Measurements from ENCODE around the gene ZIC5. TPM values are rescaled to one million over a fixed set of nuclear protein-coding genes. Genes with fewer than 3 reads are reported as not detected.
A peak's percentile ranks its signal among the peaks of the same experiment; 100 is the strongest.

Gene ZIC5
- total and polyA plus RNA-seq, 9 of the 15 experiments (the other 6 are each of a cell fraction or from before 2014, with no cell fraction given) = 0.57 to 2.0 (median 1.1) TPM

DNA sequence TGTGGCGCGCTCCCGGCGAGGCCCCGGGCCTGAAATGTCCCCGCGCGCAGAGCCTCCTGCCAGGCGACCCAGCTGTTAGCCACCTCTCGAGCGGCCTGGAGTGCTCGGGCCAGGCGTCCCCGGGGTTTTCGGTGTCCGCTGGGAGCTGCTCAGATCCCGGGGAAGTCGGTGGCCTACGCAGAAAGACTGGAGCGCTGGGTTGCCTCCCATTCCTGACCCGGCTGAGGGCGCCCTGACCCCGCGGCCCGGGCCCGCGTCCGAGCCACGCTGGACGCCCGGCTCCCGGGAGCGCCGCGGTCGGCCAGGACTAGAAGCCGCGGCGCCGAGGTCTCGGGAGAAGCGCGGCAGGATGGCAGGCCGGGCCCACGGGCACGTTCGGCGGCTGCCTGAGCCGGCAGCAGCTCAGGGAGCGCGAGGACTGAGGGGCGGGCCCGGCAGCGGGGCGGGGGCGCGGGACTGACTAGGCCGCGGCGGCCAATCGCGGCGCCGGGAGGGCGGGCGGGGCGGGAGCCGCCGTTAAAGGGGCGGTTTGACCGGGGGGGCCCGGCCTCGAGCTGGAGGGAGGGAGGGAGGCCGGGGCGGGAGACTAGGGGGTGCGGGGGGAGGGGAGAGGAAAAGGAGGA lies 8.7 kb upstream of the ZIC5 start (continued):
- TF ChIP-seq HDAC8 (tag; IDR thresholded peaks at IDR 0.05) (no peak), ESRRA (IDR thresholded peaks at IDR 0.05; ENCODE audit: borderline replicate concordance, low read depth) (no peak), FOS (IDR thresholded peaks at IDR 0.05; ENCODE audit: extremely low read depth, insufficient read length) (no peak), ZNF507 (tag; conservative IDR thresholded peaks at IDR 0.05) (no peak), SMARCC2 (IDR thresholded peaks at IDR 0.05; ENCODE audit: low read depth) (no peak), POLR2G (IDR thresholded peaks at IDR 0.05; ENCODE audit: low read depth, low read length) (peak; percentile 82), CHD2 (IDR thresholded peaks at IDR 0.05; ENCODE audit: low read depth, low read length) (no peak), MECOM (CRISPR knock-in tag; IDR thresholded peaks at IDR 0.05) (no peak), L3MBTL2 (IDR thresholded peaks at IDR 0.05) (peak; percentile 88; the same call in 1 of the 2 replicates), ARID1B (IDR thresholded peaks at IDR 0.05) (no peak), MAZ (CRISPR knock-in tag; conservative IDR thresholded peaks at IDR 0.05 in 1 of 2, IDR thresholded peaks at IDR 0.05 in 1 of 2) (no peak), POLR2H (tag; IDR thresholded peaks at IDR 0.05; ENCODE audit: low read depth) (no peak), BCOR (IDR thresholded peaks at IDR 0.05) (no peak), ZNF431 (CRISPR knock-in tag; IDR thresholded peaks at IDR 0.05) (peak; percentile 77), ARHGAP35 (IDR thresholded peaks at IDR 0.05; ENCODE audit: partially characterized antibody) (no peak), CBFB (CRISPR knock-in tag; IDR thresholded peaks at IDR 0.05) (no peak), ZNF347 (CRISPR knock-in tag; IDR thresholded peaks at IDR 0.05; ENCODE audit: low read depth) (no peak)
- TF ChIP-seq, protein P1, sequence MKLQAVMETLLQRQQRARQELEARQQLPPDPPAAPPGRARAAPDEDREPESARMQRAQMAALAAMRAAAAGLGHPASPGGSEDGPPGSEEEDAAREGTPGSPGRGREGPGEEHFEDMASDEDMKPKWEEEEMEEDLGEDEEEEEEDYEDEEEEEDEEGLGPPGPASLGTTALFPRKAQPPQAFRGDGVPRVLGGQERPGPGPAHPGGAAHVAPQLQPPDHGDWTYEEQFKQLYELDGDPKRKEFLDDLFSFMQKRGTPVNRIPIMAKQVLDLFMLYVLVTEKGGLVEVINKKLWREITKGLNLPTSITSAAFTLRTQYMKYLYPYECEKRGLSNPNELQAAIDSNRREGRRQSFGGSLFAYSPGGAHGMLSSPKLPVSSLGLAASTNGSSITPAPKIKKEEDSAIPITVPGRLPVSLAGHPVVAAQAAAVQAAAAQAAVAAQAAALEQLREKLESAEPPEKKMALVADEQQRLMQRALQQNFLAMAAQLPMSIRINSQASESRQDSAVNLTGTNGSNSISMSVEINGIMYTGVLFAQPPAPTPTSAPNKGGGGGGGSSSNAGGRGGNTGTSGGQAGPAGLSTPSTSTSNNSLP (IDR thresholded peaks at IDR 0.05; ENCODE audit: borderline replicate concordance, low read depth, low read length) = no peak
- TF ChIP-seq, protein P2, sequence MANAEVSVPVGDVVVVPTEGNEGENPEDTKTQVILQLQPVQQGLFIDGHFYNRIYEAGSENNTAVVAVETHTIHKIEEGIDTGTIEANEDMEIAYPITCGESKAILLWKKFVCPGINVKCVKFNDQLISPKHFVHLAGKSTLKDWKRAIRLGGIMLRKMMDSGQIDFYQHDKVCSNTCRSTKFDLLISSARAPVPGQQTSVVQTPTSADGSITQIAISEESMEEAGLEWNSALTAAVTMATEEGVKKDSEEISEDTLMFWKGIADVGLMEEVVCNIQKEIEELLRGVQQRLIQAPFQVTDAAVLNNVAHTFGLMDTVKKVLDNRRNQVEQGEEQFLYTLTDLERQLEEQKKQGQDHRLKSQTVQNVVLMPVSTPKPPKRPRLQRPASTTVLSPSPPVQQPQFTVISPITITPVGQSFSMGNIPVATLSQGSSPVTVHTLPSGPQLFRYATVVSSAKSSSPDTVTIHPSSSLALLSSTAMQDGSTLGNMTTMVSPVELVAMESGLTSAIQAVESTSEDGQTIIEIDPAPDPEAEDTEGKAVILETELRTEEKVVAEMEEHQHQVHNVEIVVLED (CRISPR knock-in tag; IDR thresholded peaks at IDR 0.05) = no peak
- TF ChIP-seq, protein P3, sequence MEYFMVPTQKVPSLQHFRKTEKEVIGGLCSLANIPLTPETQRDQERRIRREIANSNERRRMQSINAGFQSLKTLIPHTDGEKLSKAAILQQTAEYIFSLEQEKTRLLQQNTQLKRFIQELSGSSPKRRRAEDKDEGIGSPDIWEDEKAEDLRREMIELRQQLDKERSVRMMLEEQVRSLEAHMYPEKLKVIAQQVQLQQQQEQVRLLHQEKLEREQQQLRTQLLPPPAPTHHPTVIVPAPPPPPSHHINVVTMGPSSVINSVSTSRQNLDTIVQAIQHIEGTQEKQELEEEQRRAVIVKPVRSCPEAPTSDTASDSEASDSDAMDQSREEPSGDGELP (CRISPR knock-in tag; IDR thresholded peaks at IDR 0.05; ENCODE audit: borderline replicate concordance) = peak; percentile 33; the same call in 1 of the 2 replicates
- TF ChIP-seq, protein P4, sequence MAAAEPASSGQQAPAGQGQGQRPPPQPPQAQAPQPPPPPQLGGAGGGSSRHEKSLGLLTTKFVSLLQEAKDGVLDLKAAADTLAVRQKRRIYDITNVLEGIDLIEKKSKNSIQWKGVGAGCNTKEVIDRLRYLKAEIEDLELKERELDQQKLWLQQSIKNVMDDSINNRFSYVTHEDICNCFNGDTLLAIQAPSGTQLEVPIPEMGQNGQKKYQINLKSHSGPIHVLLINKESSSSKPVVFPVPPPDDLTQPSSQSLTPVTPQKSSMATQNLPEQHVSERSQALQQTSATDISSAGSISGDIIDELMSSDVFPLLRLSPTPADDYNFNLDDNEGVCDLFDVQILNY (CRISPR knock-in tag; IDR thresholded peaks at IDR 0.05) = 0 out of 2 replicates have a peak, but pooled peaks have one; percentile 45
- TF ChIP-seq, protein P5, sequence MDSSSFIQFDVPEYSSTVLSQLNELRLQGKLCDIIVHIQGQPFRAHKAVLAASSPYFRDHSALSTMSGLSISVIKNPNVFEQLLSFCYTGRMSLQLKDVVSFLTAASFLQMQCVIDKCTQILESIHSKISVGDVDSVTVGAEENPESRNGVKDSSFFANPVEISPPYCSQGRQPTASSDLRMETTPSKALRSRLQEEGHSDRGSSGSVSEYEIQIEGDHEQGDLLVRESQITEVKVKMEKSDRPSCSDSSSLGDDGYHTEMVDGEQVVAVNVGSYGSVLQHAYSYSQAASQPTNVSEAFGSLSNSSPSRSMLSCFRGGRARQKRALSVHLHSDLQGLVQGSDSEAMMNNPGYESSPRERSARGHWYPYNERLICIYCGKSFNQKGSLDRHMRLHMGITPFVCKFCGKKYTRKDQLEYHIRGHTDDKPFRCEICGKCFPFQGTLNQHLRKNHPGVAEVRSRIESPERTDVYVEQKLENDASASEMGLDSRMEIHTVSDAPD (CRISPR knock-in tag; IDR thresholded peaks at IDR 0.05) = no peak

Data from K562 (cell line).